IMR-90 (cell line): Measurements from ENCODE around the gene TMEM52. TPM values are rescaled to one million over a fixed set of nuclear protein-coding genes. Genes with fewer than 3 reads are reported as not detected.
A peak's percentile ranks its signal among the peaks of the same experiment; 100 is the strongest.

ENCODE experiments used
- ATAC-seq: fragments of 200-7000 bp; cut with Tn5 transposase; 2 replicates; pipeline ENCODE4 v1.9.1; 2020; ENCODE audit warnings: low read depth, mild to moderate bottlenecking, moderate library complexity
- BruUV-seq: library from RNA; stranded (reverse); fragments of 400-500 nt; replicated peaks from 2 replicates; lab custom pipeline; 2021; lab: Mats Ljungman, UMichigan
- CTCF ChIA-PET: fragments of 300-600 bp; formaldehyde crosslinking; extraction: SDS; loops from one replicate; lab custom pipeline; 2021; ENCODE audit warnings: antibody characterized with exemption; lab: Yijun Ruan, JAX
- POLR2A ChIA-PET: fragments of 300-600 bp; sonication (Branson Sonifier 250); formaldehyde crosslinking; loops from one replicate; lab custom pipeline; 2022; ENCODE audit warnings: antibody characterized with exemption; ENCODE audit not compliant: unreplicated experiment; lab: Charles Lee
- DNase-seq: peaks from one replicate; pipeline ENCODE4 v3.0.0; 2013
- H2AFZ ChIP-seq: replicated peaks from 2 replicates; pipeline ENCODE3; 2013; ENCODE audit warnings: low read length, mild to moderate bottlenecking; ENCODE audit not compliant: poor library complexity
- H2AK5ac ChIP-seq: 2 replicates; pipeline ENCODE4 v1.6.1; 2013; ENCODE audit warnings: low read depth, low read length, inconsistent platforms
- H2AK9ac ChIP-seq: replicated peaks from 2 replicates; pipeline ENCODE3; 2013; ENCODE audit warnings: mild to moderate bottlenecking, low read depth, low read length, moderate library complexity; ENCODE audit not compliant: poor library complexity
- H2BK120ac ChIP-seq: 2 replicates; pipeline ENCODE4 v1.6.1; 2013; ENCODE audit warnings: low read depth, low read length, inconsistent platforms
- H2BK15ac ChIP-seq: 3 replicates; pipeline ENCODE4 v1.6.1; 2013; ENCODE audit warnings: low read depth, low read length, inconsistent platforms
- H2BK20ac ChIP-seq: 2 replicates; pipeline ENCODE4 v1.6.1; 2013; ENCODE audit warnings: low read depth, mild to moderate bottlenecking, inconsistent platforms, low read length, moderate library complexity
- H2BK5ac ChIP-seq: 2 replicates; pipeline ENCODE4 v1.6.1; 2013; ENCODE audit warnings: mild to moderate bottlenecking, low read depth, low read length, inconsistent platforms; ENCODE audit not compliant: poor library complexity, severe bottlenecking
- H3K14ac ChIP-seq: replicated peaks from 2 replicates; pipeline ENCODE4 v1.6.1; 2013; ENCODE audit warnings: low read depth, low read length, inconsistent platforms
- H3K18ac ChIP-seq: 2 replicates; pipeline ENCODE4 v1.6.1; 2013; ENCODE audit warnings: low read depth, low read length, control low read depth
- H3K23ac ChIP-seq: 2 replicates; pipeline ENCODE4 v1.6.1; 2013; ENCODE audit warnings: low read depth, low read length, inconsistent platforms
- H3K27ac ChIP-seq: 2 replicates; pipeline ENCODE4 v1.5.1; 2013; ENCODE audit warnings: mild to moderate bottlenecking, control low read depth, low read length; ENCODE audit not compliant: insufficient read depth
- H3K27me3 ChIP-seq: 2 replicates; pipeline ENCODE4 v1.6.1; 2013; ENCODE audit warnings: low read length; ENCODE audit not compliant: control insufficient read depth, insufficient read depth
- H3K36me3 ChIP-seq: 2 replicates; pipeline ENCODE4 v1.6.1; 2013; ENCODE audit warnings: low read length, mixed read lengths; ENCODE audit not compliant: control insufficient read depth, insufficient read depth
- H3K4ac ChIP-seq: 2 replicates; pipeline ENCODE4 v1.6.1; 2013; ENCODE audit warnings: low read depth, low read length, inconsistent platforms
- H3K4me1 ChIP-seq: 2 replicates; pipeline ENCODE4 v1.6.1; 2013; ENCODE audit warnings: low read length, mixed read lengths; ENCODE audit not compliant: control insufficient read depth, insufficient read depth
- H3K4me2 ChIP-seq: 2 replicates; pipeline ENCODE4 v1.6.1; 2013; ENCODE audit warnings: low read depth, mild to moderate bottlenecking, control low read depth, low read length, moderate library complexity
- H3K4me3 ChIP-seq: 2 replicates; pipeline ENCODE4 v1.5.1; 2013; ENCODE audit warnings: low read depth, mild to moderate bottlenecking, control low read depth, low read length, moderate library complexity; ENCODE audit not compliant: insufficient read depth
- H3K56ac ChIP-seq: 2 replicates; pipeline ENCODE4 v1.6.1; 2013; ENCODE audit warnings: low read length, inconsistent platforms; ENCODE audit not compliant: insufficient read depth; ENCODE audit errors: extremely low read depth
- H3K79me1 ChIP-seq, 2 experiments: 2 replicates each; pipeline ENCODE4 v1.6.1; 2013; ENCODE audit warnings: low read length in 2 of 2, inconsistent platforms in 1 of 2, low read depth in 1 of 2
- H3K9ac ChIP-seq: 2 replicates; pipeline ENCODE4 v1.6.1; 2013; ENCODE audit warnings: low read depth, low read length, control low read depth
- H3K9me1 ChIP-seq: 2 replicates; pipeline ENCODE4 v1.6.1; 2013; ENCODE audit warnings: low read length, inconsistent platforms; ENCODE audit not compliant: insufficient read depth
- H3K9me3 ChIP-seq: 2 replicates; pipeline ENCODE4 v1.6.1; 2013; ENCODE audit warnings: low read length; ENCODE audit not compliant: control insufficient read depth, insufficient read depth
- H4K20me1 ChIP-seq: 2 replicates; pipeline ENCODE4 v1.6.1; 2013; ENCODE audit warnings: low read length, inconsistent platforms; ENCODE audit not compliant: insufficient read depth
- H4K5ac ChIP-seq: 2 replicates; pipeline ENCODE4 v1.6.1; 2013; ENCODE audit warnings: mild to moderate bottlenecking, low read depth, low read length, control low read depth
- H4K8ac ChIP-seq, 2 experiments: 2 replicates each; pipeline ENCODE4 v1.6.1; 2013; ENCODE audit warnings: low read depth in 2 of 2, low read length in 2 of 2, control low read depth in 1 of 2, inconsistent platforms in 1 of 2
- H4K91ac ChIP-seq: 2 replicates; pipeline ENCODE4 v1.6.1; 2013; ENCODE audit warnings: low read depth, low read length, inconsistent platforms; ENCODE audit not compliant: insufficient read depth
- BHLHE40 ChIP-seq: fragments of 150-350 bp; IDR thresholded peaks from 2 replicates; pipeline ENCODE4 v1.6.1; 2016; ENCODE audit warnings: mild to moderate bottlenecking, low read depth, low read length
- CEBPB ChIP-seq: IDR thresholded peaks from 2 replicates; pipeline ENCODE4 v1.6.1; 2012; ENCODE audit warnings: low read depth, low read length, improper control_type of control experiment
- CHD1 ChIP-seq: IDR thresholded peaks from 2 replicates; pipeline ENCODE4 v1.6.1; 2012; ENCODE audit warnings: low read depth, low read length, improper control_type of control experiment
- CTCF ChIP-seq: conservative IDR thresholded peaks from 2 replicates; pipeline ENCODE4 v1.5.1; 2012; ENCODE audit warnings: mild to moderate bottlenecking, low read depth, low read length, improper control_type of control experiment
- ELK1 ChIP-seq: fragments of 150-350 bp; IDR thresholded peaks from 2 replicates; pipeline ENCODE4 v1.6.1; 2016; ENCODE audit warnings: low read depth, mild to moderate bottlenecking, low read length, moderate library complexity, borderline replicate concordance
- FOS ChIP-seq: fragments of 150-350 bp; IDR thresholded peaks from 2 replicates; pipeline ENCODE4 v1.6.1; 2016; ENCODE audit warnings: low read depth, low read length
- MAFK ChIP-seq: IDR thresholded peaks from 2 replicates; pipeline ENCODE4 v1.6.1; 2012; ENCODE audit warnings: low read depth, low read length, improper control_type of control experiment
- MAZ ChIP-seq: IDR thresholded peaks from 2 replicates; pipeline ENCODE4 v1.6.1; 2012; ENCODE audit warnings: low read depth, mild to moderate bottlenecking, low read length, improper control_type of control experiment, moderate library complexity, borderline replicate concordance
- MXI1 ChIP-seq: IDR thresholded peaks from 2 replicates; pipeline ENCODE4 v1.6.1; 2012; ENCODE audit warnings: low read depth, mild to moderate bottlenecking, low read length, moderate library complexity, borderline replicate concordance
- NFE2L2 ChIP-seq: fragments of 150-350 bp; IDR thresholded peaks from 2 replicates; pipeline ENCODE4 v1.6.1; 2016; ENCODE audit warnings: low read depth, mild to moderate bottlenecking, low read length
- POLR2A ChIP-seq: IDR thresholded peaks from 2 replicates; pipeline ENCODE4 v1.6.1; 2012; ENCODE audit warnings: mild to moderate bottlenecking, low read depth, low read length
- RAD21 ChIP-seq: IDR thresholded peaks from 2 replicates; pipeline ENCODE4 v1.6.1; 2012; ENCODE audit warnings: low read length, improper control_type of control experiment
- RCOR1 ChIP-seq: IDR thresholded peaks from 2 replicates; pipeline ENCODE4 v1.6.1; 2012; ENCODE audit warnings: mild to moderate bottlenecking, low read length, improper control_type of control experiment; ENCODE audit not compliant: insufficient replicate concordance
- RFX5 ChIP-seq: IDR thresholded peaks from 2 replicates; pipeline ENCODE4 v1.8.0; 2012; ENCODE audit warnings: low read depth, mild to moderate bottlenecking, low read length, moderate library complexity
- USF2 ChIP-seq: fragments of 150-350 bp; IDR thresholded peaks from 2 replicates; pipeline ENCODE4 v1.6.1; 2017; ENCODE audit warnings: mild to moderate bottlenecking, antibody characterized with exemption, low read length, low read depth
- WGBS, 2 experiments: methylation state at CpG; one replicate each; pipeline versions ENCODE4 v1.1.5 to v1.1.7; 2013; ENCODE audit warnings: missing lambda C conversion rate in 2 of 2; ENCODE audit not compliant: insufficient read length in 1 of 2; ENCODE audit errors: extremely low coverage in 2 of 2; 5-methylcytosine and 5-hydroxymethylcytosine counted together
- dilution Hi-C: fragments of 300-500 bp; cut with HindIII; formaldehyde crosslinking; loops from one replicate; pipeline ENCODE4 v1.14.3; 2018; ENCODE audit warnings: low sequenced_read_pairs; ENCODE audit not compliant: unreplicated experiment
- in situ Hi-C: fragments of 300-500 bp; cut with MboI; formaldehyde crosslinking; loops from 3 replicates; pipeline ENCODE4 v1.14.3; 2019; ENCODE audit warnings: low sequenced_read_pairs, inconsistent platforms, mixed read lengths
- intact Hi-C: fragments of 100-400 bp; cut with micrococcal nuclease; formaldehyde crosslinking; loops from 2 replicates; pipeline ENCODE4 v1.10.0; 2022
- polyA plus RNA-seq, 3 experiments: library from polyadenylated mRNA; depleted of rRNA; stranded (reverse); fragments of >200 nt; gene quantifications; 2 replicates each; pipeline ENCODE4 v1.2.3, GENCODE V29; 2012; ENCODE audit warnings: low replicate concordance in 1 of 3
- total RNA-seq: library from RNA; depleted of rRNA; stranded (reverse); fragments of >200 nt; gene quantifications from 2 replicates; pipeline ENCODE4 v1.2.3, GENCODE V29; 2012

Gene TMEM52
- total and polyA plus RNA-seq, 2 of the 4 experiments (the other 2 are of a cell fraction): 0.54 to 1.3 TPM

- H3K56ac ChIP-seq: no peak overlapping the region
- H3K4ac ChIP-seq: no peak overlapping the region
- TF ChIP-seq NFE2L2 (no peak), FOS (no peak), MAZ (no peak), ELK1 (no peak), CHD1 (no peak), CEBPB (no peak), MXI1 (no peak), USF2 (no peak), CTCF (no peak), RAD21 (no peak), MAFK (no peak), RFX5 (no peak), POLR2A (no peak), BHLHE40 (no peak), RCOR1 (no peak)
- intact Hi-C loops (no loop called here), in situ Hi-C loops (no loop called here), dilution Hi-C loops (no loop called here)
- H2BK120ac ChIP-seq: no peak overlapping the region
- no peak overlapping the region for H2BK20ac ChIP-seq
- H3K36me3 ChIP-seq: peaks cover 32% of the 10 kb centered on the region
- H2BK5ac ChIP-seq: no peak overlapping the region
- POLR2A ChIA-PET: no interaction called here
- H3K27me3 ChIP-seq: no peaks in the 10 kb centered on the region
- no peak overlapping the region for H3K4me3 ChIP-seq
- DNase-seq (peak; percentile 32), ATAC-seq (peak; percentile 54)
- no peak overlapping the region for H3K18ac ChIP-seq
- peak overlapping the region; percentile 4; the same call in 1 of the 2 replicates for H3K23ac ChIP-seq
- no peak overlapping the region for H3K14ac ChIP-seq
- H3K27ac ChIP-seq: no peak overlapping the region
- no peak overlapping the region for H2AFZ ChIP-seq
- H4K8ac ChIP-seq: no peak overlapping the region
- peaks cover 0 to 68% of the 10 kb centered on the region in 2 experiments; a peak in 2 of 4 replicates for H3K79me1 ChIP-seq
- CTCF ChIA-PET: no interaction called here
- no peak overlapping the region for H4K5ac ChIP-seq
- H3K4me2 ChIP-seq: no peak overlapping the region
- H3K4me1 ChIP-seq: peaks cover 19% of the 10 kb centered on the region
- peaks cover 100% of the 10 kb centered on the region for H4K20me1 ChIP-seq
- no peak overlapping the region for H3K9ac ChIP-seq
- H2BK15ac ChIP-seq: no peak overlapping the region
- H2AK9ac ChIP-seq: no peak overlapping the region
- H2AK5ac ChIP-seq: peak overlapping the region; percentile 7; the same call in 1 of the 2 replicates
- no peak overlapping the region for H4K91ac ChIP-seq
- no peaks in the 10 kb centered on the region for H3K9me3 ChIP-seq
- no TSS peak for BruUV-seq
- peaks cover 63% of the 10 kb centered on the region for H3K9me1 ChIP-seq
- no CpG with 5 or more reads among the region's 11 CpGs for WGBS, 2 experiments
Measured at GRCh38 chr1:1876335-1876930, 42.6 kb downstream of the TMEM52 start.
